SK-N-MC (cell line): ENCODE measurements around the gene ABCD1.

Experiments
- DNase-seq: peaks from one replicate; pipeline ENCODE4 v3.0.0-alpha.2; 2011; ENCODE audit warnings: low read depth, low spot score
- H3K27ac ChIP-seq: fragments of 200-600 bp; sonication (generic); 2 replicates; pipeline ENCODE4 v1.5.1; 2016; ENCODE audit warnings: mixed run types
- H3K36me3 ChIP-seq: fragments of 200-600 bp; sonication (generic); 2 replicates; pipeline ENCODE4 v1.6.1; 2017; ENCODE audit warnings: antibody characterized with exemption, low read length, mixed read lengths; ENCODE audit not compliant: insufficient read depth
- H3K4me3 ChIP-seq: fragments of 200-600 bp; sonication (generic); 2 replicates; pipeline ENCODE4 v1.5.1; 2016
- H3K9ac ChIP-seq: fragments of 200-600 bp; sonication (generic); 2 replicates; pipeline ENCODE4 v1.8.0; 2017; ENCODE audit warnings: mixed run types, mixed read lengths; ENCODE audit not compliant: insufficient read length
- H3K9me3 ChIP-seq: fragments of 200-600 bp; sonication (generic); 2 replicates; pipeline ENCODE4 v1.6.1; 2017; ENCODE audit warnings: low read depth, mild to moderate bottlenecking, antibody characterized with exemption, low read length, moderate library complexity, mixed read lengths
- EZH2 ChIP-seq: fragments of 200-600 bp; sonication (generic); IDR thresholded peaks from one replicate; pipeline ENCODE4 v1.6.1; 2017; ENCODE audit warnings: antibody characterized with exemption
- FOXP2 ChIP-seq: optimal IDR thresholded peaks from 2 replicates; pipeline ENCODE3; 2011; ENCODE audit warnings: mild to moderate bottlenecking, moderate library complexity; ENCODE audit not compliant: insufficient read depth; ENCODE audit errors: extremely low read length, control extremely low read depth
- POLR2AphosphoS5 ChIP-seq: IDR thresholded peaks from 2 replicates; pipeline ENCODE4 v1.6.1; 2012; ENCODE audit warnings: mild to moderate bottlenecking, low read depth, low read length, borderline replicate concordance

ABCD1 gene

DNA sequence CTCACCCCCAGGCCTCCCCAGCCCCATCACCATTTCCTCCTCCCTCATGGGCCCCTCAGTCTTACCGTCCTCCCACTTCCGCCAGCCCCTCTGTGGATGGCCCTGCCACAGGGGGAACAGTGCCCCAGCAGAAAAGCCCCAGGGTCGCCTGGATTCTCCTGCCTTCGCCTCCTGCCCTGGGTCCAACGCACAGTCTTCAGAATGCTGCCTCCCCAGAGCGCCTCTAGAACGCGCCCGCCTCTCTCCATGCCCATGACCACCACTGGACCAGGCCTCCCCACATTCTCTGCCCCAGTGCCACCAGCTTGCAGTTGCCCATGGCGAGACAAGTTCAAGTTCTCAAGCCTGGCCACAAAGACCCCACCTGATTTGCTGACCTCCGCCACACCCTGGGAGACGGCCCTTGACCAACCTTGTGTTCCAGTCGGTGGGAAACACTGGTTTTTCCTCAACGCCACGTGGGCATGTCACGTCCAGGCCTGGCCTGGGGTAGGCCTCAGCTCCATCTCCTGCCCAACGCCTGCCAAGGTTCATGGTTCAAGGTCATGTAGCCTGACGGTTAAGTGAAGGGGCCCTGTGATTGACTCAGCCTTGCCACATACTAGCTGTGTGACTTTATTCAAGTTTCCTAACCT is 38.8 kb downstream of the ABCD1 start:
- H3K9me3 ChIP-seq: no peaks in the 10 kb centered on the region
- no peak overlapping the region for H3K9ac ChIP-seq
- no peak overlapping the region for H3K4me3 ChIP-seq
- DNase-seq: no peak
- TF ChIP-seq EZH2 (no peak), FOXP2 (no peak), POLR2AphosphoS5 (no peak)
- no peaks in the 10 kb centered on the region for H3K36me3 ChIP-seq
- no peak overlapping the region for H3K27ac ChIP-seq

DNA sequence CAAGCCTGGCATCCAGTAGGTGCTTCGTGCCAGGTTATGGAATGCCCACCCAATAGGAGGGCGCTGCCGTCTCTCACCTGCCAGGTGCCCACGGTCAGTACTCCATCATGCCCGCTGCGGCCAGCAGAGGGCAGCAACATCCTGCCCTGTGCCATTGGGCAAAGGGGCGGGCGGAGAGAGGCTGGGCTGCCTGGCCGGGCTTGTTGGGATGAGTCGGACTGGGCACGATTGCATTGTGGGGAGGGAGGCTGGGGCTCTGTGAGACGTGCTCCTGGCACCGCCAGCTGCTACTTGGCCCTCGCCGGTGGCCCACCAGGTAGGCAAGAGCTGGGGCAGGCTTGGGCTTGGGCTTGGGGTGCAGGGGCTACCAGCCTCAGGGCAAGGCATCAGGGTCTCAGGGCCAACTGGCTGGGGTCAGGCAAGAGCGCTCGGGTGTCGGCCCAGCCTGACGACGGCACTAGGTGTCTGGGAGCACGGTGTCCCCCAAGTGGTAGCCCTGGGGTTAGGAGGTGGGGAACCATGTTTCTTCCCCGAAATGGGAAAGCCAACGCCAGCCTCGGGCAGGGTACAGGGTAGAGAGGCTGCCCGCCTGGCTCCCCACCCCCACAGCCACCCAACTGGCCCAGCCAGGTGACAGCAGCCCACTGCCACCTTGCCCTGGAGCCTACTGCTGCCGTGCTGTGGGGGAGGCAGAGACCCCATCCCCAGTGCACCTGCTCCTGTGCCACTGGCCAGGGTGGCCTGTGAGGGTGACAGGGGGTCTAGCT is 39.5 kb downstream of the ABCD1 start, which contains the start of gene PLXNB3:
PLXNB3 (plus strand) TSS at position 261 of the 767 bp plus-strand sequence. CDS start 1,287 bp downstream, outside the sequence.
- no peak within 1 kb of the TSS for H3K27ac ChIP-seq
- no peak within 1 kb of the TSS for H3K9ac ChIP-seq
- H3K36me3 ChIP-seq: no peaks in the 10 kb centered on the region
- no peak for TF ChIP-seq EZH2
- no peak for TF ChIP-seq FOXP2
- TF ChIP-seq POLR2AphosphoS5: no peak
- no peak within 1 kb of the TSS; the same call in 1 of the 2 replicates for H3K4me3 ChIP-seq
- no peak for DNase-seq
- H3K9me3 ChIP-seq: no peaks in the 10 kb centered on the region

DNA sequence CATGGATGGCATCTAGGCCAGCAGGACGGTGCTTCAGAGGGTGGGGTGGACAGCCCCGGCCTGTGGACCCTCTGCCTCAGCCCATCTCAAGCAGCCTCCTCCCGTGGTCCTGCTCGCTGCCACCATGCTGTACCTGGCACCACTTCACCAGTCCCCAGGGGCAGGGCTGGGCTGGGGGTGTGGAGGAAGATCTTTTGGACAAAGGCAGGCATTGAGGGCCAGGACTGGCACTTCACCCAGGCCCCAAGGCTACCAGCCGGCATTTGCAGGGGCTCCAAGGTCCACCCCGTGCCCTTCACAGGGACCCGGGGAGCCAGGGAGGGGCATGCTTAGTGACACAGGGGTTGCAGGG is 40.1 kb downstream of the ABCD1 start:
- H3K4me3 ChIP-seq: no peak overlapping the region
- DNase-seq: no peak
- H3K9ac ChIP-seq: no peak overlapping the region
- no peak overlapping the region for H3K27ac ChIP-seq
- TF ChIP-seq POLR2AphosphoS5 (no peak), EZH2 (no peak), FOXP2 (no peak)
- no peaks in the 10 kb centered on the region for H3K36me3 ChIP-seq
- no peaks in the 10 kb centered on the region for H3K9me3 ChIP-seq

DNA sequence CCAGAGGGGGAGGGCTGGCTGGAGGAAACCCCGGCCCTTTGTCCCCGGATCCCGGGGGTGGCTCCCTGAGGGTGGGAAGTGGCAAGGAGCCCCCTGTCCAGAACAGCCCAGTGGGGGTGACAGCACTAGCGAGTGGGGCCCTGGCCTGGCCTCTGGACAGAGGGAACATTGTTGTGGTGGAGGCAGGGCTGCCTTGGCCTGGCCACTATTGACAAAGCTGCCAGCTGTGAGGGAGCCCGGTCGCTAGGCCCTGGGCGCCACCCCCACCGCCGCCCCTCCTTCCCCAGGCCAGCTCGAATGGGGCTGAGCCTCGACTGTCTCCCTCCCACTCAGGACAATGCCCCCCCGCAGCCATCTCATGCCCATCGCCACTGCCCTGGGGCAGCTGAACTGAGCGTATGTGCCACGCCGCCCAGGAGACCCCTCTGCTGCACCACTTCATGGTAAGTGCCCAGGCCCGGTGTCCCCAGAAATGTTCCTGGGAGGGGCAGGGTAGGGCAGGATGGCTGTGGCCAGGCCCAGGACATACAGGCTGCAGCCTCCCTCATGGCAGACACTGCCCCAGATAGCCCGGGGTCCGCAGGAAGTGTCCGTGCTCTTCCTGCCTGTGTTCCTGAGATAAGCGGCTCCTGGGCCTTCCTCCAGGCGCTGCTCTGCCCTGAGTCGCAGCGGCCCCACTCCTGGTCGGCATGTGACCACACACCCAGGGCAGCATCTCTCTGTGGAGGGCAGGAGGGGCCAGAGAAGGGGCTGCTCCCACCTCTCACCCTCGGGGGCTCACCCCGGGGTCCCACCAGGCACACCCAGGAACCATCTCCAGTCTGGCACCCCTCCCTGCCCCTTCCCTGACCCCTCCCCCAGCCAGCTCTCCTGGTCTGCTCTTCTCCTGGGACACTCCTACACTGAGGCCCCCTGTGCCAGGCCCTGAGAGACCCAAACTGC is 40.8 kb downstream of the ABCD1 start:
- TF ChIP-seq EZH2 (no peak), POLR2AphosphoS5 (no peak), FOXP2 (no peak)
- H3K27ac ChIP-seq: no peak overlapping the region
- H3K36me3 ChIP-seq: no peaks in the 10 kb centered on the region
- DNase-seq: no peak
- 0 out of 2 replicates have a peak overlapping the region, but pooled peaks have one; percentile 12 for H3K4me3 ChIP-seq
- H3K9ac ChIP-seq: no peak overlapping the region
- no peaks in the 10 kb centered on the region for H3K9me3 ChIP-seq

DNA sequence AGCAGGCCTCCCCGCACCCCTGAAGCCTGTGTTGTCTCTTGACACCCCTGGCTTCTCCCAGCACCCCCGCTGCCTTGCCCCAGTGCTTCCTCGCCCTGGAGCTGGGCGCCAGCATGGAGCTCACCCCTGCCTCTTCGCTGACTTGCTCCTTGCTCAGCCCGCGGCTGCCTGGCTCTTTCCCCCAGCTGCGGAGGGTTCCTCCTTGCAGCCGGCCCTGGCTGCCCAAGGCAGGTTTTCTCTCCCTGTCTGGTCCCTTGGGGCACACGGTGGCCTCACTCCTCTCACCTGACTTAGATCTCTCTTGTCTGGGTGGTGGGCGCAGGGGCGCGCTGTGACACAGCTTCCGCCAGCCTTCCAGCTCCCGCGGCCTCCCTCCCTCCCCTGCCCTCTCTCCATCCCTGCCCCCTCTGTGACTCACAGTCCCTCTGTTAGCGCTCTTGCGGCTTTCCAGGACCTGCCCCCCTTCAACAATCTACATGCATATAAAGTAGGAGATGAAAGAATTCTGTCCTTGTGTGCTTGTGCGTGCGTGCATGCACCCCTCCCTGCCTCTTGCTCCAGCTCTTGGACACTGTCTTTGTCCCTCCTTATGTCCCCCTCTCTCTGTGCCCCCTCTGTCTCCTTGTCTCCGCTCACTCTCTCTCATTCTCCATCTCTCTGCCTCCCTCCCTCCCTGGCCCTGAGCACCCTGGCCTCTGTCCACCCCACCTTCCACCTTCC is 41.6 kb downstream of the ABCD1 start:
- TF ChIP-seq POLR2AphosphoS5: no peak
- no peak for TF ChIP-seq EZH2
- no peak for TF ChIP-seq FOXP2
- no peak overlapping the region for H3K9ac ChIP-seq
- DNase-seq: no peak
- 0 out of 2 replicates have a peak overlapping the region, but pooled peaks have one; percentile 12 for H3K4me3 ChIP-seq
- H3K27ac ChIP-seq: no peak overlapping the region
- H3K36me3 ChIP-seq: no peaks in the 10 kb centered on the region
- H3K9me3 ChIP-seq: no peaks in the 10 kb centered on the region

DNA sequence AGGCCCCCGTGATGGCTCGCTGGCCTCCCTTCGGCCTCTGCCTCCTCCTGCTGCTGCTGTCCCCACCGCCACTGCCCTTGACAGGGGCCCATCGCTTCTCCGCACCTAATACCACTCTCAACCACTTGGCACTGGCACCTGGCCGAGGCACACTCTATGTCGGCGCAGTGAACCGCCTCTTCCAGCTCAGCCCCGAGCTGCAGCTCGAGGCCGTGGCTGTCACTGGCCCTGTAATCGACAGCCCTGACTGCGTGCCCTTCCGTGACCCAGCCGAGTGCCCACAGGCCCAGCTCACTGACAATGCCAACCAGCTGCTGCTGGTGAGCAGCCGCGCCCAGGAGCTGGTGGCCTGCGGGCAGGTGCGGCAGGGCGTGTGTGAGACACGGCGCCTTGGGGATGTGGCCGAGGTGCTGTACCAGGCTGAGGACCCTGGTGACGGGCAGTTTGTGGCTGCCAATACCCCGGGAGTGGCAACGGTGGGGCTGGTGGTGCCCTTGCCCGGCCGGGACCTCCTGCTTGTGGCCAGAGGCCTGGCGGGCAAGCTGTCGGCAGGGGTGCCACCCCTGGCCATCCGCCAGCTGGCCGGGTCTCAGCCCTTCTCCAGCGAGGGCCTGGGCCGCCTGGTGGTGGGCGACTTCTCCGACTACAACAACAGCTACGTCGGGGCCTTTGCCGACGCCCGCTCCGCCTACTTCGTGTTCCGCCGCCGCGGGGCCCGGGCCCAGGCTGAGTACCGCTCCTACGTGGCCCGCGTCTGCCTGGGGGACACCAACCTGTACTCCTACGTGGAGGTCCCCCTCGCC is 42.4 kb downstream of the ABCD1 start:
- Histone ChIP-seq H3K9ac (no peak overlapping the region), H3K36me3 (no peaks in the 10 kb centered on the region), H3K4me3 (no peak overlapping the region), H3K27ac (no peak overlapping the region), H3K9me3 (no peaks in the 10 kb centered on the region)
- no peak for DNase-seq
- TF ChIP-seq EZH2: no peak
- TF ChIP-seq FOXP2: no peak
- TF ChIP-seq POLR2AphosphoS5: no peak

DNA sequence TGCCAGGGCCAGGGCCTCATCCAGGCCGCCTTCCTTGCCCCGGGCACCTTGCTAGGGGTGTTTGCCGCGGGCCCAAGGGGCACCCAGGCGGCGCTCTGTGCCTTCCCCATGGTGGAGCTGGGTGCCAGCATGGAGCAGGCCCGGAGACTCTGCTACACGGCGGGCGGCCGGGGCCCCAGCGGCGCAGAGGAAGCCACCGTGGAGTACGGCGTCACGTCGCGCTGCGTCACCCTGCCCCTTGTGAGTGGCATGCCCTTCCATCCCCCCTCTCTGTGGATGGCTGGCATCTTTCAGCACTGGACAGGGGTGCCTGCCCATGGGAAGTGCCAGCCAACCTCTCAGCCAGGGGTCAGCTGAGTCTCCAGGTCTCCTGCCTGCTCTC is 43.0 kb downstream of the ABCD1 start:
- no peak overlapping the region for H3K9ac ChIP-seq
- no peak overlapping the region for H3K27ac ChIP-seq
- TF ChIP-seq EZH2 (no peak), POLR2AphosphoS5 (no peak), FOXP2 (no peak)
- DNase-seq: no peak
- no peak overlapping the region for H3K4me3 ChIP-seq
- no peaks in the 10 kb centered on the region for H3K36me3 ChIP-seq
- H3K9me3 ChIP-seq: no peaks in the 10 kb centered on the region
